ENCODE measurements around the gene SLX4. TPM values are rescaled to one million over a fixed set of nuclear protein-coding genes. Genes with fewer than 3 reads are reported as not detected.

SLX4 gene
- total and polyA plus RNA-seq, 2 donors (not counting 1 experiment from before 2014, with no cell fraction given) = 5.4 to 13.3 TPM

GRCh38 chr16:3582276-3583165 lies 28.9 kb downstream of the SLX4 start:
- H3K9me3 ChIP-seq (ENCODE audit: control extremely low read depth in 1 of 3, control insufficient read depth in 2 of 3, insufficient read depth in 1 of 3, low read length in 2 of 3) = no peaks in the 10 kb centered on the region
- Mint-ChIP-seq H3K4me3 (no peak overlapping the region), H3K9me3 (ENCODE audit: insufficient read depth) (no peaks in the 10 kb centered on the region), H3K4me1 (peaks cover 43% of the 10 kb centered on the region), H3K27ac (no peak overlapping the region), H3K27me3 (no peaks in the 10 kb centered on the region)
- no peak overlapping the region for H3K4me2 ChIP-seq (replicated peaks; ENCODE audit: low read depth, low read length, poor library complexity, severe bottlenecking)
- H4K20me1 ChIP-seq (ENCODE audit: control insufficient read depth, insufficient read depth, low read length, poor library complexity, severe bottlenecking) = no peaks in the 10 kb centered on the region
- intact Hi-C loops (cut with micrococcal nuclease) = no loop called here
- no peak overlapping the region for H3K4me3 ChIP-seq (ENCODE audit: control extremely low read depth in 1 of 5, extremely low read depth in 1 of 5, insufficient read depth in 1 of 5, low read depth in 2 of 5, low read length in 4 of 5)
- no peaks in the 10 kb centered on the region for H3K79me2 ChIP-seq (ENCODE audit: control insufficient read depth, insufficient read depth, low read length)
- no peaks in the 10 kb centered on the region for H3K27me3 ChIP-seq (replicated peaks in 1 of 4; ENCODE audit: control extremely low read depth in 1 of 4, control insufficient read depth in 3 of 4, insufficient read depth in 4 of 4, low read length in 3 of 4)
- H3K9ac ChIP-seq (ENCODE audit: low read length) = no peak overlapping the region
- ChIA-PET POLR2A (no interaction called here), CTCF (interaction anchor here (0.7 kb wide), 1 partner anchor 55 kb away, joined by 3 read pairs; no protein-coding TSS in a partner anchor)
- H3K4me1 ChIP-seq (ENCODE audit: control insufficient read depth in 2 of 2, insufficient read depth in 2 of 2, low read length in 2 of 2) = peaks cover 30 to 42% of the 10 kb centered on the region in 2 donors
- DNase-seq = no peak
- TF ChIP-seq, protein P1, sequence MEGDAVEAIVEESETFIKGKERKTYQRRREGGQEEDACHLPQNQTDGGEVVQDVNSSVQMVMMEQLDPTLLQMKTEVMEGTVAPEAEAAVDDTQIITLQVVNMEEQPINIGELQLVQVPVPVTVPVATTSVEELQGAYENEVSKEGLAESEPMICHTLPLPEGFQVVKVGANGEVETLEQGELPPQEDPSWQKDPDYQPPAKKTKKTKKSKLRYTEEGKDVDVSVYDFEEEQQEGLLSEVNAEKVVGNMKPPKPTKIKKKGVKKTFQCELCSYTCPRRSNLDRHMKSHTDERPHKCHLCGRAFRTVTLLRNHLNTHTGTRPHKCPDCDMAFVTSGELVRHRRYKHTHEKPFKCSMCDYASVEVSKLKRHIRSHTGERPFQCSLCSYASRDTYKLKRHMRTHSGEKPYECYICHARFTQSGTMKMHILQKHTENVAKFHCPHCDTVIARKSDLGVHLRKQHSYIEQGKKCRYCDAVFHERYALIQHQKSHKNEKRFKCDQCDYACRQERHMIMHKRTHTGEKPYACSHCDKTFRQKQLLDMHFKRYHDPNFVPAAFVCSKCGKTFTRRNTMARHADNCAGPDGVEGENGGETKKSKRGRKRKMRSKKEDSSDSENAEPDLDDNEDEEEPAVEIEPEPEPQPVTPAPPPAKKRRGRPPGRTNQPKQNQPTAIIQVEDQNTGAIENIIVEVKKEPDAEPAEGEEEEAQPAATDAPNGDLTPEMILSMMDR (IDR thresholded peaks at IDR 0.05) = no peak
- no peak for TF ChIP-seq EZH2 (IDR thresholded peaks at IDR 0.05; ENCODE audit: borderline replicate concordance, insufficient read depth, low read depth, low read length, poor library complexity, severe bottlenecking)
- no peak for ATAC-seq (ENCODE audit: low read depth)
- WGBS (ENCODE audit: insufficient coverage) = 97% methylated on average over 36 of the region's 36 CpGs
- peaks cover 0 to 6% of the 10 kb centered on the region in 2 experiments for H3K36me3 ChIP-seq (replicated peaks in 1 of 2; ENCODE audit: control extremely low read depth in 1 of 2, control insufficient read depth in 1 of 2, extremely low read depth in 1 of 2, insufficient read depth in 2 of 2, low read length in 1 of 2)
- H2AFZ ChIP-seq (ENCODE audit: insufficient read depth, low read depth, low read length, poor library complexity, severe bottlenecking) = no peak overlapping the region
- no peak overlapping the region for H3K27ac ChIP-seq (ENCODE audit: low read length in 2 of 2)

- Histone ChIP-seq H3K4me3 (ENCODE audit: control extremely low read depth in 1 of 5, extremely low read depth in 1 of 5, insufficient read depth in 1 of 5, low read depth in 2 of 5, low read length in 4 of 5) (no peak overlapping the region), H3K4me1 (ENCODE audit: control insufficient read depth in 2 of 2, insufficient read depth in 2 of 2, low read length in 2 of 2) (peaks cover 31 to 38% of the 10 kb centered on the region in 2 donors), H2AFZ (ENCODE audit: insufficient read depth, low read depth, low read length, poor library complexity, severe bottlenecking) (no peak overlapping the region), H3K27me3 (replicated peaks in 1 of 4; ENCODE audit: control extremely low read depth in 1 of 4, control insufficient read depth in 3 of 4, insufficient read depth in 4 of 4, low read length in 3 of 4) (no peaks in the 10 kb centered on the region), H4K20me1 (ENCODE audit: control insufficient read depth, insufficient read depth, low read length, poor library complexity, severe bottlenecking) (peaks cover under 1% of the 10 kb centered on the region), H3K27ac (ENCODE audit: low read length in 2 of 2) (no peak overlapping the region), H3K9ac (ENCODE audit: low read length) (no peak overlapping the region), H3K36me3 (replicated peaks in 1 of 2; ENCODE audit: control extremely low read depth in 1 of 2, control insufficient read depth in 1 of 2, extremely low read depth in 1 of 2, insufficient read depth in 2 of 2, low read length in 1 of 2) (peaks cover 0 to 6% of the 10 kb centered on the region in 2 experiments), H3K79me2 (ENCODE audit: control insufficient read depth, insufficient read depth, low read length) (peaks cover 11% of the 10 kb centered on the region), H3K9me3 (ENCODE audit: control extremely low read depth in 1 of 3, control insufficient read depth in 2 of 3, insufficient read depth in 1 of 3, low read length in 2 of 3) (no peaks in the 10 kb centered on the region), H3K4me2 (replicated peaks; ENCODE audit: low read depth, low read length, poor library complexity, severe bottlenecking) (no peak overlapping the region)
- Mint-ChIP-seq H3K4me1 (peaks cover 46% of the 10 kb centered on the region), H3K9me3 (ENCODE audit: insufficient read depth) (no peaks in the 10 kb centered on the region), H3K27me3 (no peaks in the 10 kb centered on the region), H3K27ac (peak overlapping the region; percentile 46), H3K4me3 (no peak overlapping the region)
- DNase-seq (no peak), ATAC-seq (ENCODE audit: low read depth) (no peak)
- CTCF ChIA-PET = no interaction called here
- intact Hi-C loops (cut with micrococcal nuclease) = no loop called here
- no peak for TF ChIP-seq EZH2 (IDR thresholded peaks at IDR 0.05; ENCODE audit: borderline replicate concordance, insufficient read depth, low read depth, low read length, poor library complexity, severe bottlenecking)
- TF ChIP-seq, protein P1 (IDR thresholded peaks at IDR 0.05) = no peak
- POLR2A ChIA-PET = no interaction called here
- WGBS (ENCODE audit: insufficient coverage) = 98% methylated on average over 10 of the region's 10 CpGs
Observed at GRCh38 chr16:3581392-3581791, 30.0 kb downstream of the SLX4 start.
